DMS114 treated with DMSO at 0.1 percent for 48 hours (cell line): Measurements from ENCODE around the gene PLXDC2.
"Not testable (repeated sequence)": the region's sequence is repeated elsewhere in the genome, so short reads cannot be mapped to it uniquely, and the experiment has no call there.

Experiments used
- DNase-seq: peaks from one replicate; lab custom pipeline; 2025; ENCODE audit not compliant: unreplicated experiment; lab: John Stamatoyannopoulos, UW

Gene PLXDC2

DNA sequence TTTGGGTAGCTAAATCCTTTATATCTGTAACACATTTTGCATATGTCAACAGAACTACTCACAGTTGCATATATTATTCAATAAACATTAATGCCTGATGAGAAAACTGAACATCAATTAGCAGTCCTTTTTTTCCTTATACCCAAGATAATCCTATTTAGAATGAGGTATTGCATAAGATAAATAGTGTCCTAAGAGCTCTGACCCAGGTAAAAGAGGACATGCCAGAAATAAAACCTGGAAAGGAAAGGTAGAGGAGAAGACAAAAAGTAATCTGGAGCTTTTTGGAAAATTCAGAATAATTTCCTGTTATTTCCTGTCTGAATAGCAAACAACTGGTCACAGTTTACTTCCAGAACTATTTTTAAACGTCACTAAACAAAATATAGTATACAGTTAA lies 204.4 kb downstream of the PLXDC2 start:
- DNase-seq, result no peak

GRCh38 chr10:20029523-20029922 lies 213.3 kb downstream of the PLXDC2 start:
- DNase-seq, result no peak

DNA sequence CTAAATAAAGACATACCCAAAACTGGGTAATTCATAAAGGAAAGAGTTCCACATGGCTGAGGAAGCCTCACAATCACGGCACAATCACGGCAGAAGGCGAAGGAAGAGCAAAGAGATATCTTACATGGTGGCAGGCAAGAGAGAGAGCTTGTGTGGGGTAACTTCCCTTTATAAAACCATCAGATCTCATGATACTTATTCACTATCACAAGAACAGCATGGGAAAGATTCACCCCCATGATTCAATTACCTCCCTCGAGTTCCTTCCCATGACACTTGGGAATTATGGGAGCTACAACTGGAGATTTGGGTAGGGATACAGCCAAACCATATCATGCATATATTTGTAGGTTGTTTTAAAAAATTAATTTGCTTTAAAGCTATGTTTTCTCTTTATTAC lies 217.2 kb downstream of the PLXDC2 start:
- no peak for DNase-seq

DNA sequence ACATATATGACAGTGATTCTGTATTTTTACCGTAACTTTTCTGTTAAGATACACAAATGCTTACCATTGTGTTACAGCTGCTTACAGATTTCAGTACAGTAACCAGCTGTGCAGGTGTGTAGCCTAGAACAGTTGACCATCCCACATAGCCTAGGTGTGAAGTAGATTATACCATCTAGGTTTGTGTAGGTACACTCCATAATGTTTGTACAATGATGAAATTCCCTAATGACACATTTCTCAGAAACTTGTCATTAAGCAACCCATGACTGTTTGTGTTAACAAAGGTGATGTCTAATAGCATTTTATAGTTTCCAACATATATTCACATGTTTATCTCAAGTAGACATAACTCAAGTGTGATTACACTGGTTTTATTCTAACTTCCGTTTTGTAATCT lies 218.5 kb downstream of the PLXDC2 start:
- DNase-seq, result no peak

DNA sequence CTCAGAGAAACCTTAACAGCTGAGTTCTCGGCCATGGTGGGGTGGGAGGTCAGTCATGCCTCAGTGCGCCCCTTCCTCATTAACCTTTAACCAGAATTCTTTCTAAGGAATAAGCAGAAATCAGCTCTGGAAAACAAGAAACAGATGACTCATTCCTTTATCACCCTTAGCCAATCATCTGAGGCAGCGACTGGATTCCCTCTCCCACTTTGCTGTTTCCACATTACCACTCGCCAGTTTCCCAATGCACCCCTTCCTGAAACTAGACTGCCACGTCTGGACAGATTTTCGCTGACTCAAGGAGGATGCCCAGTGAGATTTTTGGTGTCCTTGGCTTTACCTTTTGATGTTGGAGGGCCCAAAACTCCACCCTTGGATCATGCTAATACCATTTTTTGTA lies 223.8 kb downstream of the PLXDC2 start:
- DNase-seq, result no peak

DNA sequence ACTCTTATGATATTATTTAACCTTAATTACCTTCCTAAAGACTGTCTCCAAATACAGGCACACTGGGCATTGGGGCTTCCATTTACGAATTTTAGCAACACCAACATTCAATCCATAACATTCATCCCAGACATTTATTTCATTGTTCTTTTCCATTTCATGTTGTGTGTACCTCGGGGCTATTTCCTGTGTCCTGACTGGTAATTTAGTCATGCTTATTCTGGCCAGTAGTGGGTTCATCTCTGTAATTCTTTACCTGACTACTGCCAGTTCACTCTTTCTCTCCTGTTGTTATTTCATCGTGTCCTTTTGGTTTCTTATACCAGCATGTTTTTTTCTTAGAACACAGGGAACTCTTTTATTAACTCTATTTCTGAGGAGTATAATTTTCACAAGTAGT lies 225.7 kb downstream of the PLXDC2 start:
- DNase-seq, result no peak

GRCh38 chr10:20045100-20045499 lies 228.9 kb downstream of the PLXDC2 start:
- DNase-seq, result not testable (repeated sequence)

GRCh38 chr10:20048161-20048560 lies 231.9 kb downstream of the PLXDC2 start:
- no peak for DNase-seq

DNA sequence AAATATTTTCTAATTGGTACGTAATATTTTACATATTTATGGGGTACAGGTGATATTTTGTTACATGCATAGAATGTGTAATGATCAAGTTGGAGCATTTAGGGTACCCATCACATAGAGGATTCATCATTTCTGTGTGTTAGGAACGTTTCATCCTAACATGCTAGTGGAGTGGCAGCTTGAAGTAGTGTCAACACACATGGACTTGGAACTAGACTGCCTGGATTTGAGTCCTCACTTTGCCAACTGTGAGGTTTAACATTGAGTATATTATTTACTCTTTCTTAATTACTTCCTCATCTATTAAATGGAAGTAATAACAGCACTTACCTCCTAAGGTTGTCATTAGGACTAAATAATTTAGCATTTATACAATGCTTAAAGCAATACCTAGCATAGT lies 241.9 kb downstream of the PLXDC2 start:
- no peak for DNase-seq

GRCh38 chr10:20059084-20059835 lies 243.0 kb downstream of the PLXDC2 start:
- DNase-seq, result no peak

DNA sequence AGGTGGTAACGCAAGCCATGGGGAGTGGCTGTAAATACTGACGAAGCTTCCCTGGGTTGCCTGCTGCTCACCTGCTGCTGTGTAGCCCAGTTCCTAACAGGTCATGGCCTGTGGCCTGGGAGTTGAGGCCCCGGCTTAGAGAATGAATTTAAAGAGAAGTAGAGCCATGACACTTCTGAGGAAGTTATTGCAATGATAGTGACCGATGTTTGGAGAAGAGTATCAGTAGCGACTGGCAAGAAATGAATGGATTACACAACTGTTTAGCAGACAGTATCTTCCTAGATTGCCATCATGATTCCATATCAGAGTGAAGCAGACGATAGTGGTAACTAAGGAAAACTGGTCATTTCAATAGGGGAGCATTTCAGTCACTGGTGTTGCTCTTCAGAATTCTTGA lies 249.6 kb downstream of the PLXDC2 start:
- DNase-seq, result no peak

DNA sequence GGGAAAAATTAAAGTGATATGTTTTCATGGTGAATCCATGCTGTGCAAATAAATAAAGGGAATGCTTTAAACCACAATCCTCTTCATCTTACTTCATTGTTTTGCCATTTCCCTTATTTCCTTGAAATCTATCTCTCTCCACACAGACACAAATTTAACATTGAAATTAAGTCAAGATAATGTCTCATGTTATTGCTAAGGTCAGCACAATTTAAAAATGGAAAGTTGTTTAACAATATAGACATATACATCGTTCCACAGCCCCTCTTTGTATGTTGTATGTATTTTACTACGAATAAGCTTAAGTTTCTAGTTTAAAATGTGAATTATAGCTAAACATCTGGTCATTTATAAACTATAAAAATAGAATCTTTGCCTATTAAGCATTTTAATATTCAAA lies 256.9 kb downstream of the PLXDC2 start:
- DNase-seq, result no peak

GRCh38 chr10:20075713-20076112 lies 259.5 kb downstream of the PLXDC2 start:
- DNase-seq, result no peak

GRCh38 chr10:20084451-20084850 lies 268.2 kb downstream of the PLXDC2 start:
- DNase-seq, result no peak

DNA sequence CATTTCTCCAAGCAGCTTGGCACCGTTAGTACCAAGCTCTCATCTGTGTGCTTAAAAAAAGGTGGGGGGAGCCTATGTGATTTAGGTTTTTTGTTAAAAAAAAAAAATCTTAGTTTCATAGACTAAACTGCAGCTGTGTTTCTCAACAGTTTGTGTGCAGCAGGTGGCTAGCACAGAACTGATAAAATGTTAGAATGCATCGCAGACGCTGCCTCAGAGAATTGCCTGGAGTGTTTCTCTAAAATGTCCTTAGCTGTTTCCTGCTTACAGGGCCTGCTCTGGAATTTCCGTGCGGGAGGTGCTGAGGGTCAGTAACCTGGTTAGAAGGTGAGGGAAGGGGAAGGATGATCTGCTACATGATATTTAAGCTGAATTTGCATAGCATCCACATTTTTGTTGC lies 268.9 kb downstream of the PLXDC2 start:
- DNase-seq, result no peak

GRCh38 chr10:20087353-20087752 lies 271.1 kb downstream of the PLXDC2 start:
- DNase-seq, result no peak

DNA sequence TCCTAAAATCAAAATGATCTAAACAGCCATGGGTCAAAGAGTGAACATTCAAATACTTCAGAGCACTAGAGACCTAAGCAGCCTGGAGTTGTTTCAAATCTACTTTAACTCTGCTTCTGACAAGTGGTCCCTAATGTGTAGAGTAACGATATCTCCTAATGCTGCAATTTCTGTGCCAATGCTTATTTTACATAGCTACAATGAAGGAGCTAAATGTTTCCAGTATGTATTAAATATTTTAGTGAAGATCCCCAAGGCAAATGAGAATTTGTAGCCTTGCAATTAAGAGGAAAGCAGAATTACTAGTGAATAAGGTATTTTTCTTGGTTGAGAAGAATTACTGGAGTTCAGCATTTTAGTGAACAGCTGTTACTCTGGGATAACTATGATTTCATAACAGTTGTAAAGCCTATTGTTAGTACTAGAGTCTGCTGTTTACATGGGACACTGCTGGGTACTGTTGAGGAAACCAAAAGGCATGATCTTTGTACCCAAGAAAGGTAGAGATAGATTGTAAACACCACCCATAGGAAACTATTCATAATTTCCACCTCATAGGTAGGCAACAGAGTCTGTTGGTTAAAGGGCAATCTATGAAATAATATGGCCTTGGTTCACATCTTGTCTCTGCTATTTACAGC lies 271.9 kb downstream of the PLXDC2 start:
- DNase-seq, result no peak

DNA sequence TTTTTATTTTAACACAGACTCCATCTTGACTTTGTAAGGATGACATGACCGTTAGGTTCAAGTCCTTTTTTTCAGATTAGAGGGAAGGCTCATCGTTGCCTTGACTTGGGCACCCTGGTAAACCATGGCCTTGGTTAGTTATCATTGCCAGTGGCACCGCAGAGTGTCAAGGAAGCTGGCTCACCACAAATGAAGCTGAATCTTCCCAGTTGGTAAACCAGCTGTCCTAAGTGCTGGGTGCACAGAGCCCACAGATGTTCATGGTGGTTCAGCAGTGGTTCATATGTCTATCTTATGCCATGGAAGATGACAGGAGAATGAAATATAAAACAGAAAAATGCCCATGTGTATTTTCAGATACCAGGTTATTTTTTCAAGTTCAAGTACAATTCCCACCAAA lies 273.6 kb downstream of the PLXDC2 start:
- no peak for DNase-seq

DNA sequence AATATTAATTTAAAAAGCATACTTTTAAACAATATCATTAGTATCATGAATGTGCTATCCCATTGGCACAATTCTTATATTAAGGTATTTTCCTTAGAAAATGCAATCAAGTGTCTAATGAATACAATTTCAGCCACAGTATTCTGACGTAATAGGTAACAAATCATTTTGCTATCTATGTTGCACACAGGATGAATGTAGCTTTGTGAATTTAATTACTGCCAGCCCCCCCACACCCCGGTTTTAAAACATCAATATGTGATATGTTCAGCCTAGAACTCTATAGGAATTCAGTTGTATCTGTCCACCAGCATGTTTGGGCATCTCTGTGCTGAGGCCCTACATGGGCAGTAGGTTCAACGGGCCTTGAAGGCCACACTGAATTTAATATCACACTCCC lies 274.6 kb downstream of the PLXDC2 start:
- no peak for DNase-seq

DNA sequence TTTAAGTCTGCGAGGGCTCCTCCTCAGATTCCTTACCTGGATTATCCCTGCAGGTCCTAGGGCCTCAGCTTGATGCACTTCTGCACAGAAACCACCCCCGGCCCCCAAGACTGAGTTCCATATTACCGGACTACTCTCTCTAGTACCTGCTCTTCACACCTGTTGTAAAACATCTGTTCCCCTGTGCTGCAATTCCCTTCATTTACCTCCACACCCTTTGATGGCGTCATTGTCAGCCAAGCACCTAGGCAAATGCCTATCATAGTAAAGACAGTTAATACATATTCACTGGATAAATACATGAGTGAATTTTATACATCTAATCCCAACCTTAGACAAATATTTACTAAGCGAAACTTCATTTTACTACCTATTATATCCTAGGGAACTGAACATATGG lies 275.5 kb downstream of the PLXDC2 start:
- DNase-seq, result no peak

- no peak for DNase-seq
Measured at GRCh38 chr10:20093600-20093999, 277.4 kb downstream of the PLXDC2 start.

DNA sequence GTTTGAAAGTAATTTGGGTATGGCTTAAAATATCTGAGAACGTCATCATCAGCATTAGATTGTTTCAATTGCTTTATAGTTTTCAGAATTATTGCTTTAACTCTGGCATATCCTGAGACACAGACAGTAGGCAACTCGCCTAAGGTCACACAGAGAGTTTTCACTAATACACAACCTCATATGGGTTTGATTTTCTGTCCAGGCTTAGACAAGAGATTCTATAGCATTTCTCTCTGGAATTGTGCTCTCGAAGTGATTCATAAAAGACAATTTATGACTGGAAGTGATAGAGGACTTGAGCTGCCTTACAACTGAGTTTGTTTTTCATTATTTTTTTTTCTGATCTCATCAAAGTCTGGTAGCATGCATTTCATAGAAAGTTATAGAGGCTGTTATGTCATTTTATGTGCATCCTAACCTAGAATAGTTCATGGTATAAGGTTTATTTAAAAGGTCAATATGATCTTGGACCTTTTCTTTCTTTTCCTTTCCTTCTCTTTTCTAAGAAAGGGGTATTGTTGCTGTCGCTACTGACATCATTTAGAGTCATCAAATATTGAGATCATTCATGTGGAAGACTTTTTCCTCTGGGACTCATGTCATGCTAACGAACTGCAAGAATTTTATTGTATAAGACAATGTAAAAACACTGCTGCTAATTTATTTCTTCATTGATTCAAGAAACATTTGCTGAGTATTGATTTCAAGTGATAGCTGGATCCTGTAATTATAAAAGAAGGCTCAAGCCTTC lies 278.2 kb downstream of the PLXDC2 start:
- no peak for DNase-seq
